OCI-M1 (cell line): Measurements from ENCODE around the gene CNNM4.
A peak's percentile ranks its signal among the peaks of the same experiment; 100 is the strongest.

Experiments used
- DNase-seq: peaks from one replicate; lab custom pipeline; 2025; lab: John Stamatoyannopoulos, UW

Gene CNNM4

DNA sequence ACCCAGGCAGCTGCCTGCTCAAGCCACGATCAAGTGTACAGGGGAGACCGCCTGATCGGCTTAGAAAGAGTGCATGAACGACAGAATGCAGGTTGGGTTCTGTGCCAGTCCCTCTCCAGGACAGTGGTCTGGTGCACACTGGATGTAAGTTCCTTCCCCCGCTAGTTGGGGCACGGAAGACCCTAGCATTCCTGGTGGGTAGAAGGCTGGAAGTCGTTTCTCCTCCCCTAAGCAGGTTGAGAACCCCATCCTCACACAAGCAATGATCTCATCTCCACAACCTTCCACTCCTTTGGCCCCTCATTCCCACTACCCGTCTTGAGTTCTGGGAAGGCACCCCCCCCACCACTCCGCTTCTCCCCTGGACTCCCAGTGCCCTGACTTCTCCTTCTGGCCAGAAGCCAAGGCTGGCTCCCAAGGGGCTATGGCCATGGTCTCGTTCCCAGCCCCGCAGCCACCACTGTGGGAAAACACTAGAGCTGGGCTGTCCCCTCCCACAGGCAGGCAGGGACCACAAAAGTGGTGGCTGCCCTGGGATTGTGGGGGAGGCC lies 98.5 kb downstream of the CNNM4 start:
- DNase-seq = peak; percentile 70

DNA sequence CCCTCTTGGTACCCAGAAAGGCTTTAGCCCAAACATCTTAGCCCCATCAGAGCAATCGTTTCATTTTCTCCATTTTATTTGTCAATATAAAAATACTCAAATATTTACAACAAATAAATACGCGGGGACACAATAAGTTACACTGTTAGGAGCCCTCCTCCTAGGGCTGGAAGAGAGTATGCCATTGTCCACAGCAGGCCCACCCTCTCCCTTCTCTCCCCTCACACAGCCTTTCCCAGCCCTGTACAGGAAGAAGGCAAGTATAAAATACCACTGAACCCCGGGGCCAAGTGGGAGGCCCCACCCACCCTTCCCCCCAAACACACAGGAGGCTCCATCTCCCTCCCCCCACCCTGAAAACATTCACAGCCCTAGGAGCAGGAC lies 99.0 kb downstream of the CNNM4 start:
- no peak for DNase-seq

DNA sequence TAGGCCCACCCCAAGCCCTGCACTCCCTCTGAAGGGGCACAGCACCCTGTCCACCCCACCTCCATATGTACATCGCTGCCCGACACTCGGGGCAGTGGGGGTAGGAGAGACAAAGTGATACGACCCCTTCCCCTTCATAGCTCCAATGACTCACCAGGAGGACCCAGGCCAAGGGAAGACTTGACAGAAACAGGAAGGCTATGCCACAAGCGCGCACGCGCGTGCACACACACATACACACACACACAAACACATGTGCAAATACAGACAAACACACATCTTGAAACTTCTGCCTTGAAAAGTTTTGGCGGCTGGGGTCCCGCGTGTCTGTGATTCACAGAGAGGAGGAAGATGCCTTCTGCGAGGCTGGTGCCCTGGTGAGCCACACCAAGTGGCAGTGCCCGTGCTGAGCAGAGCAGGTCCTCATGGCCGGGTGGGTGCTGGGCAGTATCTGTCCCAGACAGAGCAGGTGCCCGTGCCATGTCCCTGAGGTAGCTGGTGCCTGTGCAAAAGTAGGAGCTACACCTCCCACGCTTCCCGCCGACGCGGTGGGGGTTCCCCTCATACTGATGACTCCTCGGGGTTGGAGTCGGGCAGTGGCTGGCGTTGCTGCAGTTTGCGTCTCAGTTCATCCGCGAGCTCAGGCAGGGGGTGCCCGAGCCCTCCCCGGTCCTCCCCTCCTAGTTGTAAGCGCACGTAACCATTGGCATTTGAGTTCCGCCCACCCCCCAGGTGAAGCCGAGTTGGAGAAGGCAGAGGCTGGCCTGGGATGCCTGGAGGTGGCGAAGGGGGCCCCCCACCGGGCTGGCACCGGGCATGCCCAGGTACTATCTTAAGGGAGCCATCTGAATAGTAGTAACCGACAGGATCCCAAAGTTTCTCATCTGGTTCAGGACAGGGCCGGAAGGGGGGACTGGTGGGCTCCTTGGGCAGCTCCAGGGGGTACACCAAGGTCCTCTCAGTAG lies 99.6 kb downstream of the CNNM4 start:
- DNase-seq = peak; percentile 16

DNA sequence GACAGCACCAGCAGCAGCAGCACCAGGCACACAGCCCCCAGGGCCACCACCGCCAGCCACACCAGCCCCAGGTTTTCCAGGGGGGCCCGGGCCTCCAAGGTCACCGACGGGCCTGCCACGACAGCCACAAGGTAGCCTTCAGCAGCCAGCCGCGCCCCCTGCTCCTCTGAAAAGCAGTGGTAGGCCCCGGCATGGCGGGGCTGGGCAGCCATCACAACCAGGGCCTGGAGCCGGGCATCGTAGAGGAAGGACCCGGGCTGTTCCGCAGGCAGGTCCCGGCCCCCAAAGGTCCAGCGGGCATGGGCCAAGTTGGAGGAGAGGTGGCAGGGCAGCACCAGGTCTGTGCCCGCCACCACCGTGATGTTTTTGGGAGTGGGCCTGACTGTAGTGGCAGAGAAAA lies 100.4 kb downstream of the CNNM4 start:
- DNase-seq = no peak
